Germinal center (tissue), 1 donor: ENCODE data around the gene MSN.

ENCODE experiments used
- DNase-seq: peaks from one replicate; pipeline ENCODE4 v3.0.0; 2012; ENCODE audit warnings: mixed read lengths, low spot score

Gene MSN

GRCh38 chrX:65674204-65674893 is 6.9 kb downstream of the MSN start:
- no peak for DNase-seq

- DNase-seq = no peak
Measured at GRCh38 chrX:65677954-65678469, 10.6 kb downstream of the MSN start.

GRCh38 chrX:65679071-65679540 is 11.7 kb downstream of the MSN start:
- DNase-seq = no peak

GRCh38 chrX:65681810-65682209 is 14.4 kb downstream of the MSN start:
- no peak for DNase-seq

GRCh38 chrX:65685112-65685511 is 17.7 kb downstream of the MSN start:
- DNase-seq = no peak

GRCh38 chrX:65686236-65686635 is 18.8 kb downstream of the MSN start:
- no peak for DNase-seq

- no peak for DNase-seq
Measured at GRCh38 chrX:65687367-65687766, 19.9 kb downstream of the MSN start.

GRCh38 chrX:65688403-65688871 is 21.0 kb downstream of the MSN start:
- no peak for DNase-seq

GRCh38 chrX:65689377-65689776 is 21.9 kb downstream of the MSN start:
- no peak for DNase-seq

GRCh38 chrX:65690057-65690855 is 22.8 kb downstream of the MSN start:
- DNase-seq = no peak

- DNase-seq = no peak
Measured at GRCh38 chrX:65695849-65696449, 28.5 kb downstream of the MSN start.

- DNase-seq = no peak
Measured at GRCh38 chrX:65696613-65697012, 29.2 kb downstream of the MSN start.

GRCh38 chrX:65697211-65697641 is 29.8 kb downstream of the MSN start:
- no peak for DNase-seq

- DNase-seq = peak; percentile 42
Measured at GRCh38 chrX:65697915-65698796, 30.7 kb downstream of the MSN start.

GRCh38 chrX:65702956-65703355 is 35.5 kb downstream of the MSN start:
- no peak for DNase-seq

GRCh38 chrX:65705439-65705838 is 38.0 kb downstream of the MSN start:
- no peak for DNase-seq

- no peak for DNase-seq
Measured at GRCh38 chrX:65706041-65706828, 38.8 kb downstream of the MSN start.

GRCh38 chrX:65707151-65707550 is 39.7 kb downstream of the MSN start:
- DNase-seq = no peak

- no peak for DNase-seq
Measured at GRCh38 chrX:65712005-65712806, 44.8 kb downstream of the MSN start.

GRCh38 chrX:65718538-65718937 is 51.1 kb downstream of the MSN start:
- DNase-seq = no peak
